ENCODE measurements around the gene ZP3. TPM values are rescaled to one million over a fixed set of nuclear protein-coding genes. Genes with fewer than 3 reads are reported as not detected.
"Not testable (repeated sequence)": the region's sequence is repeated elsewhere in the genome, so short reads cannot be mapped to it uniquely, and the experiment has no call there.

ZP3 gene
- polyA plus RNA-seq, 3 donors = 4.3 to 12.1 (median 10.4) TPM

DNA sequence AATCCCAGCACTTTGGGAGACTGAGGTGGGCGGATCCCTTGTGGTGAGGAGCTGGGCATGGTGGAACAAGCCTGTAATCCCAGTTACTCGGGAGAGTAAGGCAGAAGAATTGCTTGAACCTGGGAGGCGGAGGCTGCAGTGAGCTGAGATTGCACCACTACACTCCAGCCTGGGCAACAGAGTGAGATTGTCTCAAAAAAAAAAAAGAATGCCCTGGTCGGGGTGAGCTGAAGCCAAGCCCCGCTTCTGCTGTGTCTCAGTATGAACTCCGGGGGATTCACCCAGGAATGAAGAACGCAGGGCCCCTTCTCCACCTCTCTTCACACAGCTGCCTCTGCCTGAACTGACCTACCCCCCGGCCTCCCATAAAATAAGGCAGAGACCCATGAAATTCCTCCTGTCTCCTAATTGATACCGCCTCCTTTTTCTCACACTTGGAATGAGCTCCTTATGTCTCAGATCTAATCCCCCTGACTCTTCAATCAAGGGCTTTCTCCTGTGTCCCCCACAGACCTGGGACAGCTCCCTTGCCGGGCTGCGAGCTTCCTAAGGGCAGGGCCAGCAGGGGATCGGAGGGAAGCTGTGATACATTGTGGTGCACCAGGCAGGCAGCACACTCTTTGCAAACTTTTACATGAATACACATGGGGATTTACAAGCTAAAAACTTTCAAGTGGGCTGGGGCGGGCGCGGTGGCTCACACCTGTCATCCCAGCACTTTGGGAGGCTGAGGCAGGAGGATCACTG is 911 bp upstream of the ZP3 start:
- 92% methylated on average over 12 of the region's 15 CpGs for WGBS (ENCODE audit: insufficient coverage)
- TF ChIP-seq, protein P1, sequence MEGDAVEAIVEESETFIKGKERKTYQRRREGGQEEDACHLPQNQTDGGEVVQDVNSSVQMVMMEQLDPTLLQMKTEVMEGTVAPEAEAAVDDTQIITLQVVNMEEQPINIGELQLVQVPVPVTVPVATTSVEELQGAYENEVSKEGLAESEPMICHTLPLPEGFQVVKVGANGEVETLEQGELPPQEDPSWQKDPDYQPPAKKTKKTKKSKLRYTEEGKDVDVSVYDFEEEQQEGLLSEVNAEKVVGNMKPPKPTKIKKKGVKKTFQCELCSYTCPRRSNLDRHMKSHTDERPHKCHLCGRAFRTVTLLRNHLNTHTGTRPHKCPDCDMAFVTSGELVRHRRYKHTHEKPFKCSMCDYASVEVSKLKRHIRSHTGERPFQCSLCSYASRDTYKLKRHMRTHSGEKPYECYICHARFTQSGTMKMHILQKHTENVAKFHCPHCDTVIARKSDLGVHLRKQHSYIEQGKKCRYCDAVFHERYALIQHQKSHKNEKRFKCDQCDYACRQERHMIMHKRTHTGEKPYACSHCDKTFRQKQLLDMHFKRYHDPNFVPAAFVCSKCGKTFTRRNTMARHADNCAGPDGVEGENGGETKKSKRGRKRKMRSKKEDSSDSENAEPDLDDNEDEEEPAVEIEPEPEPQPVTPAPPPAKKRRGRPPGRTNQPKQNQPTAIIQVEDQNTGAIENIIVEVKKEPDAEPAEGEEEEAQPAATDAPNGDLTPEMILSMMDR (IDR thresholded peaks at IDR 0.05) = no peak
- H3K36me3 Mint-ChIP-seq = peaks cover 0 to 3% of the 10 kb centered on the region in 2 donors
- no peak overlapping the region for H3K9ac ChIP-seq (ENCODE audit: insufficient read depth, low read length, poor library complexity, severe bottlenecking)
- no peak overlapping the region for H2AFZ ChIP-seq (ENCODE audit: insufficient read depth, low read depth, low read length, poor library complexity, severe bottlenecking)
- H4K20me1 ChIP-seq (ENCODE audit: insufficient read depth, low read length) = no peaks in the 10 kb centered on the region
- peaks cover 41% of the 10 kb centered on the region for H3K4me1 Mint-ChIP-seq
- H3K27me3 ChIP-seq (ENCODE audit: control insufficient read depth in 2 of 2, insufficient read depth in 2 of 2, low read length in 2 of 2) = no peaks in the 10 kb centered on the region
- peak overlapping the region in 1 of 7 donors; percentile 30 for H3K27ac Mint-ChIP-seq
- H3K79me2 ChIP-seq (ENCODE audit: insufficient read depth, low read length) = no peaks in the 10 kb centered on the region
- H3K4me3 Mint-ChIP-seq = no peak overlapping the region
- no peaks in the 10 kb centered on the region for H3K36me3 ChIP-seq (replicated peaks in 1 of 2; ENCODE audit: control insufficient read depth in 1 of 2, insufficient read depth in 2 of 2, low read length in 2 of 2)
- no peak overlapping the region for H3K4me2 ChIP-seq (replicated peaks; ENCODE audit: extremely low read depth, low read length, poor library complexity, severe bottlenecking)
- no peaks in the 10 kb centered on the region for H3K9me3 ChIP-seq (replicated peaks in 1 of 2; ENCODE audit: control insufficient read depth in 1 of 2, insufficient read depth in 1 of 2, low read length in 2 of 2)
- DNase-seq = no peak
- H3K27ac ChIP-seq (ENCODE audit: low read depth in 1 of 2, low read length in 2 of 2) = no peak overlapping the region
- intact Hi-C loops (cut with micrococcal nuclease) = no loop called here
- peaks cover 3 to 10% (median 4%) of the 10 kb centered on the region in 3 donors for H3K27me3 Mint-ChIP-seq (ENCODE audit: low read depth in 3 of 3)
- H3K9me3 Mint-ChIP-seq = peaks cover 0 to 2% (median 0%) of the 10 kb centered on the region in 7 donors
- H3K4me3 ChIP-seq (replicated peaks in 1 of 3; ENCODE audit: low read depth in 2 of 3, low read length in 3 of 3) = no peak overlapping the region
- peaks cover 24 to 29% of the 10 kb centered on the region in 2 donors for H3K4me1 ChIP-seq (ENCODE audit: control insufficient read depth in 1 of 2, insufficient read depth in 2 of 2, low read length in 2 of 2)

DNA sequence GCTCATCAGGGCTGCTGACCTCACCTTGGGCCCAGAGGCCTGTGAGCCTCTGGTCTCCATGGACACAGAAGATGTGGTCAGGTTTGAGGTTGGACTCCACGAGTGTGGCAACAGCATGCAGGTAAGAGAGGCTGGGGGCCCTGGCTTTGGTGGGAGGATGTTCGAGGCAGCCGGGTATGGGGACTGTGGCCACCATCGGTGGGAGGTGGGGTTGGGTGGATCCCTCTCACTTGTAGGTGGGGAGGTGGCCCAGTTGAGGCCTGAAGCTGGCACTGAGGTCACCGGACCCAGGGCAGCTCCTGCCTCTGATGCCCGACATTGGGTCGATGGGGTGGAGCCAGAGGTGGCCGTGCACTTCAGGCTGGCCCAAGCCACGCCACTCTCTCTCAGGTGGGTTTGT is 406 bp downstream of the ZP3 start:
- Mint-ChIP-seq H3K27ac (no peak overlapping the region), H3K4me1 (peaks cover 31% of the 10 kb centered on the region), H3K9me3 (peaks cover 0 to under 1% (median 0%) of the 10 kb centered on the region in 7 donors), H3K27me3 (ENCODE audit: low read depth in 3 of 3) (peaks cover 3 to 10% (median 4%) of the 10 kb centered on the region in 3 donors), H3K4me3 (no peak overlapping the region), H3K36me3 (peaks cover 0 to 3% of the 10 kb centered on the region in 2 donors)
- TF ChIP-seq, protein P1 (IDR thresholded peaks at IDR 0.05) = no peak
- intact Hi-C loops (cut with micrococcal nuclease) = no loop called here
- Histone ChIP-seq H3K27me3 (ENCODE audit: control insufficient read depth in 2 of 2, insufficient read depth in 2 of 2, low read length in 2 of 2) (no peaks in the 10 kb centered on the region), H3K36me3 (replicated peaks in 1 of 2; ENCODE audit: control insufficient read depth in 1 of 2, insufficient read depth in 2 of 2, low read length in 2 of 2) (no peaks in the 10 kb centered on the region), H3K9me3 (replicated peaks in 1 of 2; ENCODE audit: control insufficient read depth in 1 of 2, insufficient read depth in 1 of 2, low read length in 2 of 2) (no peaks in the 10 kb centered on the region), H3K4me2 (replicated peaks; ENCODE audit: extremely low read depth, low read length, poor library complexity, severe bottlenecking) (no peak overlapping the region), H2AFZ (ENCODE audit: insufficient read depth, low read depth, low read length, poor library complexity, severe bottlenecking) (no peak overlapping the region), H3K4me1 (ENCODE audit: control insufficient read depth in 1 of 2, insufficient read depth in 2 of 2, low read length in 2 of 2) (peaks cover 15 to 18% of the 10 kb centered on the region in 2 donors), H3K4me3 (replicated peaks in 1 of 3; ENCODE audit: low read depth in 2 of 3, low read length in 3 of 3) (no peak overlapping the region), H3K79me2 (ENCODE audit: insufficient read depth, low read length) (no peaks in the 10 kb centered on the region), H3K9ac (ENCODE audit: insufficient read depth, low read length, poor library complexity, severe bottlenecking) (no peak overlapping the region), H4K20me1 (ENCODE audit: insufficient read depth, low read length) (no peaks in the 10 kb centered on the region), H3K27ac (ENCODE audit: low read depth in 1 of 2, low read length in 2 of 2) (no peak overlapping the region)
- WGBS (ENCODE audit: insufficient coverage) = 94% methylated on average over 7 of the region's 9 CpGs
- no peak for DNase-seq

DNA sequence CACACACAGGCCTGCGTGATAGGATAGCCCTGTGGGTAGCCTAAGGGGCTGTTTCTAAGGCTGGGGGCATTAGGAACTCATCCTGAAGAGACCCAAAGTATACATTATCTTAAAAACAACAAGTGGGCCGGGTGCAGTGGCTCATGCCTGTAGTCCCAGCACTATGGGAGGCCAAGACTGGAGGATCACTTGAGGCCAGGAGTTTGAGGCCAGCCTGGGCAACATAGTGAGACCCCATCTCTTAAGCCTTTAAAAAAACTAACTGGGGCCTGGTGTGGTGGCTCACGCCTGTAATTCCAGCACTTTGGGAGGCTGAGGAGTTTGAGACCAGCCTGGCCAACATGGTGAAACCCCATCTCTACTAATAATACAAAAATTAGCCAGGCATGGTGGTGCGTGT is 808 bp downstream of the ZP3 start:
- DNase-seq; H4K20me1 ChIP-seq (ENCODE audit: insufficient read depth, low read length); H2AFZ ChIP-seq (ENCODE audit: insufficient read depth, low read depth, low read length, poor library complexity, severe bottlenecking); H3K9me3 ChIP-seq (replicated peaks in 1 of 2; ENCODE audit: control insufficient read depth in 1 of 2, insufficient read depth in 1 of 2, low read length in 2 of 2); H3K4me3 ChIP-seq (replicated peaks in 1 of 3; ENCODE audit: low read depth in 2 of 3, low read length in 3 of 3); H3K4me3 Mint-ChIP-seq; intact Hi-C loops (cut with micrococcal nuclease); H3K4me2 ChIP-seq (replicated peaks; ENCODE audit: extremely low read depth, low read length, poor library complexity, severe bottlenecking); H3K9ac ChIP-seq (ENCODE audit: insufficient read depth, low read length, poor library complexity, severe bottlenecking); H3K36me3 Mint-ChIP-seq; H3K27ac Mint-ChIP-seq; H3K27ac ChIP-seq (ENCODE audit: low read depth in 1 of 2, low read length in 2 of 2); H3K36me3 ChIP-seq (replicated peaks in 1 of 2; ENCODE audit: control insufficient read depth in 1 of 2, insufficient read depth in 2 of 2, low read length in 2 of 2); H3K9me3 Mint-ChIP-seq; H3K27me3 ChIP-seq (ENCODE audit: control insufficient read depth in 2 of 2, insufficient read depth in 2 of 2, low read length in 2 of 2); H3K79me2 ChIP-seq (ENCODE audit: insufficient read depth, low read length): not testable (repeated sequence)
- Mint-ChIP-seq H3K27me3 (ENCODE audit: low read depth in 3 of 3) (peaks cover 3 to 10% (median 4%) of the 10 kb centered on the region in 3 donors), H3K4me1 (peaks cover 27% of the 10 kb centered on the region)
- 100% methylated on average over 1 of the region's 4 CpGs for WGBS (ENCODE audit: insufficient coverage)
- H3K4me1 ChIP-seq (ENCODE audit: control insufficient read depth in 1 of 2, insufficient read depth in 2 of 2, low read length in 2 of 2) = peaks cover 14% of the 10 kb centered on the region in 2 donors
